Kidney capillary endothelial cell (primary cell): ENCODE results near the gene NCOA3.

Source experiments
- DNase-seq: peaks from one replicate; pipeline ENCODE4 v3.0.0-alpha.2; 2018; ENCODE audit warnings: low spot score

The NCOA3 gene

DNA sequence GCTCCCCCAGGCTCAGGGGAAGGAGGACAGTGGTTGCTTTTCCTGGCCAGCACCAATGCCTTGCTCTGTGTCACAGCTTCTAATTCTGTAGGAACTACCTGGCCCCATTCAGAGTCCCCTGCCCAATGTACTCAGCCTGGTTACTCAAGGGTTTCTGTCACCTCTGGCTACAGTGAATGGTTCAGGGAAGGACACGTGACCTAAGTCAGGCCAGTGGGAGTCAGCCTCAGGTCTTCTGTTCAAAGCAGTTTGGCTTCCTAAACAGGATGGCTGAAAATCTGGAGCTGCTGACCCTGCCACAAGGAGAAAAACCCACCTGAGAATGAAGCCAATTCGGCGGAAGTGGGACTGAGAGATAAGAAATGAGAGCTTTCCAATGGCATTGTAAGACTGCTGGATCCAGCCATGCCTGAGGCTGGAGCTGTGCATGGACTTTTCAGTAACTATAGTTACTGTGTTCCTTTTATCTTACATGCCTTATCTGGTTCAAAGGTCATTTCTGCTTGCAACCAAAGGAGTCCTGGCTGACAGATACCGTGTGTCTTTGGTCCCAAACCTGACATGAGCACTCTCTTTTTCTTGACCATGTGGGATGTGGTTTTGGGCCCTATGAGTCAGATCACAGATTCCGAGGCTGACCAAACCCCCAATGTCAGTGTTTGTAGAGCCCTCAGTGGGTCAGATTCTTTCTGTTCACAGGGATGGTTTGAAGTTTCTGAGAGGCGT, 179.3 kb downstream of the NCOA3 start:
- DNase-seq: no peak

- peak; percentile 14 for DNase-seq
Measured at GRCh38 chr20:47682028-47682783, 180.5 kb downstream of the NCOA3 start.

GRCh38 chr20:47682916-47683315, 181.2 kb downstream of the NCOA3 start:
- DNase-seq: no peak

GRCh38 chr20:47684306-47685080, 182.8 kb downstream of the NCOA3 start:
- no peak for DNase-seq

DNA sequence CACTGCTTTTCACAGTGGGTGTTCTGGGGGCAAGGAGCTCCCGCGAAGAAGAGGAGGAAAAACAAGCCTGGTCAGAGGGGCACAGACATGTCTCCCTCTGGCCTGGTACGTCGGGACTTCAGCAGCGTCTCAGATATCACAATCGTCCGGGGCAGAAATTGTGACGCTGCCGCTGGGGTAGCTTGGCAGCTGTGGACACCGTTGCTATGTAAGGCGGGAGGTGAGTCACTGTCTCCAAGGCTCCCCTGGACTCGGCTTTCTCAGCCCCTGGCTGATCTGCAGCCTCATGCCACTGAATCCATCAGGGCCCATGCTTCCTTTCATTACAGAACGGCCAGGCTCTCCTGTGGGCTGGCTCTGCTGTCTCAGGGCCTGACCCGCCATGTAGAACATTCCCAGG, 184.9 kb downstream of the NCOA3 start:
- no peak for DNase-seq

GRCh38 chr20:47687095-47687987, 185.7 kb downstream of the NCOA3 start:
- DNase-seq: no peak

GRCh38 chr20:47688385-47689381, 187.0 kb downstream of the NCOA3 start:
- no peak for DNase-seq

DNA sequence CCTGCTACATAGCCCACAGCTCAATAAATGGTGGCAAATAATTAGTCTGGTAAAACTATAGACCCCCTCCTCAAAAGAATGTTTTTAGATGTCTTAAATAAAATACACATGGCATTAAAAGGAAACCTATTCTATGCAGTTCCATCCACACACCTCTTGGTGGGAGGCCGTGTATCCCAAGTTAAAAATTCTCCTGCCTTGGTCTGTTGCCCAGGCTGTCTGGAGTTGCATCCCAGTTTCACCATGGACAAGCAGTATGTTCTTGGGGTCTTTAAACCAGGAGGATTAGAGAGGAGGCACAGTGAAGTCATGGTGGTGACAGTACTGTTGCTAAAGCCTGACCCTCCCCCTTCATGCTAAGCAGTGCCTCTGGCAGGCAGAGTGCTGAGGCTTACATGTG, 188.0 kb downstream of the NCOA3 start:
- no peak for DNase-seq

- DNase-seq: no peak
Measured at GRCh38 chr20:47691625-47692024, 189.9 kb downstream of the NCOA3 start.

DNA sequence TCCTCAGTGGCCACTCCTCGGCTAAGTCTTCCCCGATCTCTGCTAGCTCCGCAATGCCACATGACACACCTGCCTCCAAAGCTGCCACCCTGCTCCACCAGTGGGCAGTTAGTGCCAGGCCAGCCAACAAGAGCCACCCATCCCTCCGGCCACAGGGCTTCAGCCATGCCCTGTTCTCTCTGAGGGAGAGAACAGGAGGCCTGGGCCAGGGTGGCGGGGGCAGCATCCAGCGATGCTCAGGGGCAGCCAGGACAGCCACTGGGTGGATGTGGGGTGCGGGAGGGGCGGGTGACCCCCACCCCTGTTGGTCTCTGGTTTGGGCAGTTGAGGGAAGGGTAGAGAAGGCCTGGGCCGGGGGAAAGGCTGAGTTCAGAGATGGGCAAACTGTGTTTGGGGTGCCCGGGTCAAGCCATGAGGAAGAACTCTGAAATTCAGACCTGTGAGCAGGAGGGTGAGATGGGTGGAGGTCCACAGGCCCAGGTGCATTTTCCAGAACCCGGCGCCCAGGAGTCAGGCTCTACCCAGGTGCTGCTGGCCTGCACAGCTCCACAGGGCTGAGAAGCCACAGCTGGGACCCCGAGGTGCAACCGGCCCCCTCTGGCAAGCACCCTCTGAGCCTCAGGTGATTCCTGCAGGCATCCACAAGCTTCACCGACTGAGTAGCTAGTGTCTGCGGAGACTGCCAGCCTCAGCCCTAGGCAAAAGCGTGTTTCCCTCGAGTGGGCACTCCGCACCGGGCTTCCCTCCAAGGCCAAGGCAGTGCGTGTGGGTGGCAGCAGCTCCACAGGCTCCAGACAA, 192.5 kb downstream of the NCOA3 start:
- no peak for DNase-seq

DNA sequence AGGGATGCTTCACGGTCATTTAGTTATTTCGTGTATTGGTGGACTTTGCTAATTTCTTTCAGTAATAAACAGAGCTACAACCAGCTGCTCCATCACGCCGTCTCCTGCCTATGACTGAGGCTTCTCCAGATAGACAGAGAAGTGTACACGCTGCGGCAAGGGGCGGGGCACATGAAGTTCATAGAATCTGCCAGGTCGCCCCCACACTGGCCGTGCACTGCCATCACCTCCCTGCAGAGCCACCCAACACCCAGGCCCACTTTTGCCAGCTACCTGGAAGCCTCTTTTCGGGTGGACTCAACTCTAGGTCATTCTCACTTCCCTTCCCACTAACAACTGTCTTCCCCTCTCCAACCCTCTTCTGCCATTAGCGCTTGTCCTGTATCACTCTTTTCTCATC, 195.2 kb downstream of the NCOA3 start:
- DNase-seq: no peak

DNA sequence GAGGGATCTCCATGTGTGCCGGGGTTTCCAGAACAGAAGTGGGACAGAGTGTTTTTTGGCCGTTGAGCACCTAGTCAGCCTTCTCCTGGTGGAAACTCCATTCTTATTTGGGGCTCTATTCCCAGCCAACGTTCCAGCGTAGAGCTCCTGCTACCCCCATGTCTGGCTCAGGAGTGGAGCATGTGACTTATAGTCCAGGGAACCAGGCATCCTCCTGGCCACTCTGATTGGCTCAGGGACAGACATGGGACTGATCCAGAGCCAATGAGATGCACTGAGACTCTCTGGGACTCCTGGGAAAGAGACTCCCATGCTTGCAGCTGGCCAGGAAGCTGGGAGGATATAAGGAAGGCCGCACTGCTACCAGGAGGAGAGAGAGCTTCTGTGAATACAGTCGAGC, 196.5 kb downstream of the NCOA3 start:
- no peak for DNase-seq

GRCh38 chr20:47699818-47700217, 198.1 kb downstream of the NCOA3 start:
- DNase-seq: no peak

- DNase-seq: no peak
Measured at GRCh38 chr20:47700327-47700726, 198.6 kb downstream of the NCOA3 start.

DNA sequence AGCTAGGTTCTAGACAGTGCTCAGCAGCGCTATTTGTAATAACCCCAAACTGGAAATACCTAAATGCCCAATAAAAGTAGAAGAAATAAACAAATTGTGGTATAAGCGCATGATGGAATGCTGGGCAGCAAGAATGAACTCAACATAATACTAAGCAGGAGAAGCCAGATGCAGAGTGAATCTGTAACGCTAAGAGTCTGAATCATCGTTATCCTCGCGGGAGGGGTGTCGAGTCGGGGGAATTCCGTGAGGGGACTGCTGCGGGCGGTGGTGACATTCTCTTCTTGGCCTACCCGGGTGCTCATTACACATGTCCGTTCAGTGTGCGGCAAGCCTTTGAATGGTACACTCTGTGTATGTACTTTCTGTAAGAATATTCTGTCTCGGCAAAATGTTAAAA, 199.9 kb downstream of the NCOA3 start:
- no peak for DNase-seq

GRCh38 chr20:47703748-47704147, 202.1 kb downstream of the NCOA3 start:
- DNase-seq: no peak

GRCh38 chr20:47704746-47705496, 203.2 kb downstream of the NCOA3 start:
- DNase-seq: no peak

DNA sequence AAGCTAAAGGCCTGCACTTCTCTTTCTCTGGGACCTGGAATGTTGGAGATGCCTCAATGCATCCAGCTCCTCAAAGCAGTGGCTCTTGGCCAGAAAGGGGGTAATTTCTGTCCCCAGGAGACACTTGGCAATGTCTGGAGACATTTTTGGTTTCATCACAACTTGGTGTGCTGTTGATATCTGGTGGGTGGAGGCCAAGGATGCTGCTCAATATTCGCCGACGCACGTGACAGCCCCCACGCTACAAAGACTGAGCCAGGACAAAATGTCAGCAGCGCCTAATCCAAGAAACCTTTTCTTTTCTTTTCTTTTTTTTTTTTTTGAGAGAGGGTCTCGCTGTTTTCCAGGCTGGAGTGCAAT, 203.8 kb downstream of the NCOA3 start:
- DNase-seq: no peak

DNA sequence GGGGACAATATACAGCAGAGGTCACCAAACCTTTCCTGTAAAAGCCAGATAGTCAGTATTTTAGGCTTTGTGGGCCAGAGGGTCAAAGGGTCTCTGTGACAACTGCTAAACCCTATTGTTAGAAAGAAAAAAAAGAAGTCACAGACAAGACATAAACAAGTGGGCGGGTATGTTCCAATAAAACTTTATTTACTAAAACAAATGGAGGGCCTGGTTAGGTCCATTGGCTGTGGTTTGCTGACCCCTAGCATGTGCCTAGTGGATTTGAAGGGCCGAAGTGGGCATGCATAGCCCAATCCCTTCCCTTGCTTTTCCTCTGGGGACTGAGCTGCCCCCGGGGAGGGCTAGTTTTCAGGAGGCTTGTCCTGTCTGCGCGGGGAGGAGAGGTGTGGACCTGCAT, 204.7 kb downstream of the NCOA3 start:
- DNase-seq: no peak
